HepG2 (cell line): ENCODE measurements around the gene ENO2. TPM values are rescaled to one million over a fixed set of nuclear protein-coding genes. Genes with fewer than 3 reads are reported as not detected.
A peak's percentile ranks its signal among the peaks of the same experiment; 100 is the strongest.

ENCODE experiments used
- ATAC-seq: fragments of 200-7000 bp; cut with Tn5 transposase; 3 replicates; pipeline ENCODE4 v1.9.1; 2020; ENCODE audit warnings: mild to moderate bottlenecking, moderate library complexity
- BruUV-seq: library from RNA; stranded (reverse); fragments of 400-500 nt; replicated peaks from 2 replicates; lab custom pipeline; 2021; lab: Mats Ljungman, UMichigan
- CTCF ChIA-PET: fragments of 300-600 bp; formaldehyde crosslinking; extraction: SDS; loops from one replicate; lab custom pipeline; 2021; ENCODE audit warnings: low total read pairs, inconsistent platforms, low intra/inter-chr PET ratio; lab: Yijun Ruan, JAX
- POLR2A ChIA-PET: fragments of 350-600 bp; sonication (Branson Sonifier 250); formaldehyde crosslinking; loops from one replicate; lab custom pipeline; 2020; ENCODE audit warnings: antibody characterized with exemption, inconsistent platforms; lab: Yijun Ruan, JAX
- DNase-seq: peaks from one replicate; pipeline ENCODE4 v3.0.0-alpha.2; 2015; ENCODE audit warnings: low spot score
- FAIRE-seq: peaks from 3 replicates; lab custom pipeline; 2011; peaks lifted over from hg19 to GRCh38; lab: Jason Lieb, UNC
- H2AFZ ChIP-seq: one replicate; pipeline ENCODE4 v1.6.1; 2011; ENCODE audit warnings: low read length, inconsistent platforms
- H3K27ac ChIP-seq: fragments of 300-600 bp; 3 replicates; pipeline ENCODE4 v1.8.0; 2011; ENCODE audit warnings: mixed run types, mild to moderate bottlenecking, mixed read lengths, low read length, inconsistent platforms; ENCODE audit not compliant: insufficient read depth; ENCODE audit errors: extremely low read length
- H3K27me3 ChIP-seq, 2 experiments: fragments of 200-600 bp in 1 of 2; 2 replicates in 1 of 2; 3 replicates in 1 of 2; pipeline versions ENCODE4 v1.6.0 to v1.8.0; 2011; ENCODE audit warnings: low read length in 2 of 2, mild to moderate bottlenecking in 2 of 2, moderate library complexity in 2 of 2, inconsistent platforms in 1 of 2; ENCODE audit not compliant: insufficient read depth in 2 of 2, control insufficient read depth in 1 of 2
- H3K36me3 ChIP-seq, 2 experiments: fragments of 200-600 bp in 1 of 2; replicated peaks in 1 of 2; 2 replicates in 1 of 2; 3 replicates in 1 of 2; pipeline versions ENCODE4 v1.5.1 to v1.8.0; 2011; ENCODE audit warnings: low read length in 2 of 2, inconsistent platforms in 1 of 2; ENCODE audit not compliant: insufficient read depth in 2 of 2, control insufficient read depth in 1 of 2
- H3K4me1 ChIP-seq: 2 replicates; pipeline ENCODE4 v1.5.1; 2012; ENCODE audit warnings: low read length, inconsistent platforms; ENCODE audit not compliant: insufficient read depth
- H3K4me2 ChIP-seq: 2 replicates; pipeline ENCODE4 v1.6.0; 2011; ENCODE audit warnings: low read depth, low read length, inconsistent platforms
- H3K4me3 ChIP-seq, 3 experiments: fragments of 200-600 bp in 1 of 3; sonication (generic), shearing (Covaris generic) in 1 of 3; replicated peaks in 1 of 3; 2 replicates each; pipeline ENCODE4 v1.5.1; 2011 to 2016; ENCODE audit warnings: low read length in 3 of 3, inconsistent platforms in 2 of 3, low read depth in 2 of 3, mild to moderate bottlenecking in 2 of 3, control low read depth in 1 of 3, mixed read lengths in 1 of 3; ENCODE audit not compliant: insufficient read depth in 1 of 3
- H3K79me2 ChIP-seq: one replicate; pipeline ENCODE4 v1.6.1; 2011; ENCODE audit warnings: low read length, inconsistent platforms; ENCODE audit not compliant: insufficient read depth
- H3K9ac ChIP-seq: 2 replicates; pipeline ENCODE4 v1.6.0; 2011; ENCODE audit warnings: mild to moderate bottlenecking, low read depth, low read length, inconsistent platforms; ENCODE audit not compliant: insufficient read depth
- H3K9me3 ChIP-seq: 2 replicates; pipeline ENCODE4 v1.5.1; 2012; ENCODE audit warnings: mild to moderate bottlenecking, low read length
- H4K20me1 ChIP-seq: 2 replicates; pipeline ENCODE4 v1.6.0; 2011; ENCODE audit warnings: inconsistent platforms, mild to moderate bottlenecking, low read length, moderate library complexity; ENCODE audit not compliant: insufficient read depth
- ARID4A ChIP-seq: sonication (generic); formaldehyde crosslinking; IDR thresholded peaks from 2 replicates; pipeline ENCODE4 v1.5.0; 2020; ENCODE audit warnings: mild to moderate bottlenecking, missing genetic modification reagents, borderline replicate concordance
- BCL3 ChIP-seq: sonication (generic); formaldehyde crosslinking; IDR thresholded peaks from 2 replicates; pipeline ENCODE4 v1.5.1; 2020; ENCODE audit warnings: mild to moderate bottlenecking, missing genetic modification reagents, moderate library complexity
- GATAD1 ChIP-seq: IDR thresholded peaks from 2 replicates; pipeline ENCODE4 v1.6.1; 2016; ENCODE audit warnings: missing genetic modification reagents, missing compliant biosample characterization
- GPN1 ChIP-seq: sonication (generic); formaldehyde crosslinking; IDR thresholded peaks from 2 replicates; pipeline ENCODE4 v1.5.1; 2020; ENCODE audit warnings: missing genetic modification reagents, borderline replicate concordance
- SNAI1 ChIP-seq: sonication (generic); formaldehyde crosslinking; IDR thresholded peaks from 2 replicates; pipeline ENCODE4 v1.5.0; 2020; ENCODE audit warnings: mild to moderate bottlenecking, missing genetic modification reagents, borderline replicate concordance
- ZNF749 ChIP-seq: sonication (generic); formaldehyde crosslinking; IDR thresholded peaks from 2 replicates; pipeline ENCODE4 v1.8.0; 2022; ENCODE audit warnings: mild to moderate bottlenecking, missing genetic modification reagents, moderate library complexity, borderline replicate concordance
- WGBS: methylation state at CpG from one replicate; pipeline ENCODE4 v1.1.6; 2017; ENCODE audit warnings: low lambda C conversion rate; 5-methylcytosine and 5-hydroxymethylcytosine counted together
- in situ Hi-C: cut with HindIII; loops from 2 replicates; pipeline ENCODE4 v1.10.0; 2017; ENCODE audit warnings: low pct_unique_long_range_greater_than_20kb; ENCODE audit not compliant: extremely low pct_ligation_motif_present
- intact Hi-C: fragments of 100-400 bp; cut with micrococcal nuclease; formaldehyde crosslinking; loops from one replicate; pipeline ENCODE4 v1.10.0; 2022; ENCODE audit not compliant: unreplicated experiment
- polyA plus RNA-seq, 8 experiments: library from polyadenylated mRNA; depleted of rRNA in 3 of 8; stranded (reverse) in 7 of 8; unstranded in 1 of 8; fragments of >200 nt; fragmentation: Illumina TruSeq in 4 of 8; extraction: Trizol in 4 of 8; gene quantifications; 2 replicates each; pipeline versions ENCODE4 v1.2.1 to v1.2.3, GENCODE V29; 2011 to 2016; ENCODE audit warnings: low read depth in 4 of 8, missing spikeins in 1 of 8, mixed read lengths in 1 of 8; ENCODE audit not compliant: insufficient read depth in 1 of 8
- total RNA-seq, 5 experiments: library from RNA; depleted of rRNA; stranded (reverse); fragments of >200 nt; fragmentation: Illumina TruSeq; extraction: Trizol; gene quantifications; 2 replicates each; pipeline ENCODE4 v1.2.3, GENCODE V29; 2016; ENCODE audit warnings: low read depth in 1 of 5
- TF ChIP-seq, protein P1 (sequence below): sonication (generic); formaldehyde crosslinking; IDR thresholded peaks from 2 replicates; pipeline ENCODE4 v1.4.0; 2020; ENCODE audit warnings: missing genetic modification reagents, mild to moderate bottlenecking, borderline replicate concordance
- TF ChIP-seq, protein P2 (sequence below), 2 experiments: IDR thresholded peaks; 2 replicates each; pipeline ENCODE4 v1.6.1; 2011 to 2012; ENCODE audit warnings: low read length in 2 of 2, borderline replicate concordance in 1 of 2, low read depth in 1 of 2, mild to moderate bottlenecking in 1 of 2, moderate library complexity in 1 of 2

Gene ENO2
- total and polyA plus RNA-seq, 2 of the 13 experiments (the other 11 are each of a cell fraction or from before 2014, with no cell fraction given) = 19.3 to 136 TPM

- whole genome bisulfite sequencing = 55% methylated on average over 12 of the region's 12 CpGs
- Histone ChIP-seq H3K9ac (no peak overlapping the region), H3K4me1 (peaks cover 57% of the 10 kb centered on the region), H3K9me3 (no peaks in the 10 kb centered on the region), H3K27me3 (no peaks in the 10 kb centered on the region; a peak in 1 of 5 replicates), H3K36me3 (peaks cover 22 to 38% of the 10 kb centered on the region in 2 experiments), H3K79me2 (peaks cover 25% of the 10 kb centered on the region), H3K4me3 (no peak overlapping the region), H4K20me1 (no peaks in the 10 kb centered on the region; the same call in 1 of the 2 replicates), H3K27ac (peak overlapping the region; percentile 46), H3K4me2 (no peak overlapping the region), H2AFZ (no peak overlapping the region)
- intact Hi-C loops = no loop called here
- CTCF ChIA-PET = interaction anchor here (0.6 to 2.1 kb wide), 7 partner anchors 19 to 229 kb away, joined by 3 to 15 read pairs (median 4); partner anchors contain the start of genes C12orf57 and RNU7-1
- POLR2A ChIA-PET = interaction anchor here (0.9 to 8.0 kb wide), 6 partner anchors 16 to 96 kb away, joined by 3 to 180 read pairs (median 6); partner anchors contain the start of genes C12orf57, LPCAT3, RNU7-1 and SPSB2
- in situ Hi-C loops = no loop called here
- DNase-seq = peak; percentile 72
- no TSS peak for BruUV-seq
- ATAC-seq = peak; percentile 54
- FAIRE-seq = peak; percentile 47
- TF ChIP-seq SNAI1 (no peak), BCL3 (CRISPR knock-in tag) (no peak), GATAD1 (CRISPR knock-in tag) (no peak), ZNF749 (CRISPR knock-in tag) (no peak), ARID4A (peak; percentile 45; the same call in 1 of the 2 replicates), GPN1 (CRISPR knock-in tag) (no peak)
- TF ChIP-seq, protein P1, sequence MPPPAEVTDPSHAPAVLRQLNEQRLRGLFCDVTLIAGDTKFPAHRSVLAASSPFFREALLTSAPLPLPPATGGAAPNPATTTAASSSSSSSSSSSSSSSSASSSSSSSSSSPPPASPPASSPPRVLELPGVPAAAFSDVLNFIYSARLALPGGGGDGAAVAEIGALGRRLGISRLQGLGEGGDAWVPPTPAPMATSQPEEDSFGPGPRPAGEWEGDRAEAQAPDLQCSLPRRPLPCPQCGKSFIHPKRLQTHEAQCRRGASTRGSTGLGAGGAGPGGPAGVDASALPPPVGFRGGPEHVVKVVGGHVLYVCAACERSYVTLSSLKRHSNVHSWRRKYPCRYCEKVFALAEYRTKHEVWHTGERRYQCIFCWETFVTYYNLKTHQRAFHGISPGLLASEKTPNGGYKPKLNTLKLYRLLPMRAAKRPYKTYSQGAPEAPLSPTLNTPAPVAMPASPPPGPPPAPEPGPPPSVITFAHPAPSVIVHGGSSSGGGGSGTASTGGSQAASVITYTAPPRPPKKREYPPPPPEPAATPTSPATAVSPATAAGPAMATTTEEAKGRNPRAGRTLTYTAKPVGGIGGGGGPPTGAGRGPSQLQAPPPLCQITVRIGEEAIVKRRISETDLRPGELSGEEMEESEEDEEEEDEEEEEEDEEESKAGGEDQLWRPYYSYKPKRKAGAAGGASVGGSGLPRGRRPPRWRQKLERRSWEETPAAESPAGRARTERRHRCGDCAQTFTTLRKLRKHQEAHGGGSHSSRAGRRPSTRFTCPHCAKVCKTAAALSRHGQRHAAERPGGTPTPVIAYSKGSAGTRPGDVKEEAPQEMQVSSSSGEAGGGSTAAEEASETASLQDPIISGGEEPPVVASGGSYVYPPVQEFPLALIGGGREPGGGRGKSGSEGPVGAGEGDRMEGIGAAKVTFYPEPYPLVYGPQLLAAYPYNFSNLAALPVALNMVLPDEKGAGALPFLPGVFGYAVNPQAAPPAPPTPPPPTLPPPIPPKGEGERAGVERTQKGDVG (CRISPR knock-in tag) = 0 out of 2 replicates have a peak, but pooled peaks have one; percentile 47
- TF ChIP-seq, protein P2, sequence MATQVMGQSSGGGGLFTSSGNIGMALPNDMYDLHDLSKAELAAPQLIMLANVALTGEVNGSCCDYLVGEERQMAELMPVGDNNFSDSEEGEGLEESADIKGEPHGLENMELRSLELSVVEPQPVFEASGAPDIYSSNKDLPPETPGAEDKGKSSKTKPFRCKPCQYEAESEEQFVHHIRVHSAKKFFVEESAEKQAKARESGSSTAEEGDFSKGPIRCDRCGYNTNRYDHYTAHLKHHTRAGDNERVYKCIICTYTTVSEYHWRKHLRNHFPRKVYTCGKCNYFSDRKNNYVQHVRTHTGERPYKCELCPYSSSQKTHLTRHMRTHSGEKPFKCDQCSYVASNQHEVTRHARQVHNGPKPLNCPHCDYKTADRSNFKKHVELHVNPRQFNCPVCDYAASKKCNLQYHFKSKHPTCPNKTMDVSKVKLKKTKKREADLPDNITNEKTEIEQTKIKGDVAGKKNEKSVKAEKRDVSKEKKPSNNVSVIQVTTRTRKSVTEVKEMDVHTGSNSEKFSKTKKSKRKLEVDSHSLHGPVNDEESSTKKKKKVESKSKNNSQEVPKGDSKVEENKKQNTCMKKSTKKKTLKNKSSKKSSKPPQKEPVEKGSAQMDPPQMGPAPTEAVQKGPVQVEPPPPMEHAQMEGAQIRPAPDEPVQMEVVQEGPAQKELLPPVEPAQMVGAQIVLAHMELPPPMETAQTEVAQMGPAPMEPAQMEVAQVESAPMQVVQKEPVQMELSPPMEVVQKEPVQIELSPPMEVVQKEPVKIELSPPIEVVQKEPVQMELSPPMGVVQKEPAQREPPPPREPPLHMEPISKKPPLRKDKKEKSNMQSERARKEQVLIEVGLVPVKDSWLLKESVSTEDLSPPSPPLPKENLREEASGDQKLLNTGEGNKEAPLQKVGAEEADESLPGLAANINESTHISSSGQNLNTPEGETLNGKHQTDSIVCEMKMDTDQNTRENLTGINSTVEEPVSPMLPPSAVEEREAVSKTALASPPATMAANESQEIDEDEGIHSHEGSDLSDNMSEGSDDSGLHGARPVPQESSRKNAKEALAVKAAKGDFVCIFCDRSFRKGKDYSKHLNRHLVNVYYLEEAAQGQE (IDR thresholded peaks at IDR 0.05; ENCODE audit: borderline replicate concordance in 1 of 2, low read depth in 1 of 2, low read length in 2 of 2) = no peak
Measured at GRCh38 chr12:6965026-6965661, 50.8 kb downstream of the ENO2 start.
